HG02759 (cell line): ENCODE data around the gene OR56B4.
"Not testable (repeated sequence)": the region's sequence is repeated elsewhere in the genome, so short reads cannot be mapped to it uniquely, and the experiment has no call there.

Experiments
- ATAC-seq: cut with Tn5 transposase; IDR thresholded peaks from one replicate; pipeline ENCODE4 v1.9.1; 2021; ENCODE audit warnings: mild to moderate bottlenecking, moderate library complexity; ENCODE audit not compliant: unreplicated experiment

Gene OR56B4

DNA sequence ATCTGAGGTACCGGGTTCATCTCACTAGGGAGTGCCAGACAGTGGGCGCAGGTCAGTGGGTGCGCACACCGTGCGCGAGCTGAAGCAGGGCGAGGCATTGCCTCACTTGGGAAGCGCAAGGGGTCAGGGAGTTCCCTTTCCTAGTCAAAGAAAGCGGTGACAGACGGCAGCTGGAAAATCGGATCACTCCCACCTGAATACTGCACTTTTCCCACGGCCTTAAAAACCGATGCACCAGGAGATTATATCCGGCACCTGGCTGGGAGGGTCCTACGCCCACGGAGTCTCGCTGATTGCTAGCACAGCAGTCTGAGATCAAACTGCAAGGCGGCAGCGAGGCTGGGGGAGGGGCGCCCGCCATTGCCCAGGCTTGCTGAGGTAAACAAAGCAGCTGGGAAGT, 36.3 kb downstream of the OR56B4 start:
- ATAC-seq = not testable (repeated sequence)

DNA sequence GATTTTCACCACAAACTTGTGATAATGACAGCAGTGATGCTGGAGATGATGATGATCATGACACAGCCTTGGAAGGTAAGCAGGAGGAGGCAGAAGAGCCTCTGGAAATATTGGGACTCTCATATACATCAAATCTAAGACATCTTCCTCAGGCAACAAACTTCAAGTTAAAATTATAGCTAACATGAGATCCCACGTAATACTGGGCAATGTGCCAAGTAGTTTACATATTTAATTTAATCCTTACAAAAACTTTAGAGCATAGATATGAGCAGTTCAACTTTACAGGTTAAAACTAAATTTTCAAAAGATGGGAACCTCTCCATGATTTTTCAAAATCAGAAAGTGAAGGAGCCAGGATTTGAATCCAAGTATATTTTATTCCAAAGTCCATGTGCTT, 43.6 kb downstream of the OR56B4 start:
- ATAC-seq = no peak

DNA sequence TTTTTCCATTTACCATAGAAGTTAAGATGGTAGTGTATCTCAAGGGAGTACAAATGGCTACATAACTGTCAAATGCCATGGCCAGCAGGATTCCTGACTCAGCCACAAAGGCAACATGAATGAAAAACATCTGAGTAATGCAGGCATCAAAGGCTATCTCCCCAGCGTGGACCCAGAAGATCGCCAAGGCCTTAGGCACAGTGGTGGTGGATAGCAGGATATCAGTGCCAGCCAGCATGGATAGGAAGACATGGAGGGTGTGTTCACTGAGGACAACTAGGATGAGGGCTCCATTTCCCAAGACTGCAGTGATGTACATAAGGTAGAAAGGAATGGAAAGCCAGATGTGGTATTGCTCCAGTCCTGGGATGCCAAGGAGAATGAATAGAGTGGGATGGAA, 44.6 kb downstream of the OR56B4 start:
- no peak for ATAC-seq

DNA sequence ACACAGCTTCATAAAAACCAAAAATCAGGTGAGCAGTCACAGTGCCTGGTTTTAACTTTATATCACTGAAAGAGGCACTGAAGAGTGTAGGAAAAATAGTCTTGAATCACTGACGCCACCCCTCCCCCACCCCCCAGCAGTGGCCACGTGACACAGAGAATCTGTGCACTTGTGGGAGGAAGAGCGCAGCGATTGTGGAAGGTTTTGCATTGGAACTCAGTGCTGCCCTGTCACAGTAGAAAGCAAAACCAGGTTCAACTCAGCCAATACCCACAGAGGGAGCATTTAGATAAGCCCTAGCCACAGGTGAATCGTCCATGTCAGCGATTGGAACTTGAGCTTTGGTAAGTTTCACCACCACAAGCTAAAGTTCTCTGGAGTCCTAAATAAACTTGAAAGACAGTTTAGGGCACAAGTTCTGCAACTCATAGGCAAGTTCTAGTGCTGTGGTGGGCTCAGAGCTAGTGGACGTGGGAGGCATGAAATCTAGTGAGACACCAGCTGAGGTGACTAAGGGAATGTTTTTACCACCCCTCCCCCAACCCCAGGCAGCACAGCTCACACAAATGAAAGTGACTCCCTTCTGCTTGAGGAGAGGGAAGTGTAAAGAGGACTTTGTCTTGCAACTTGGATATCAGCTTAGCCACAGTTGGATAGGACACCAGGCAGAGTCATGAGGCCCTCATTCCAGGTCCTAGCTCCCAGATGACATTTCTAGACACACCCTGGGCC, 49.3 kb downstream of the OR56B4 start:
- ATAC-seq = no peak
